BE2C (cell line): Measurements from ENCODE around the gene COL5A1.

ENCODE experiments used
- DNase-seq: peaks from one replicate; pipeline ENCODE4 v3.0.0-alpha.2; 2020
- H3K27me3 ChIP-seq: fragments of 250-450 bp; sonication (Bioruptor Pico); 2 replicates; pipeline ENCODE4 v1.5.1; 2020; ENCODE audit warnings: mild to moderate bottlenecking
- H3K36me3 ChIP-seq: fragments of 250-450 bp; sonication (Bioruptor Pico); 2 replicates; pipeline ENCODE4 v1.5.1; 2020; ENCODE audit warnings: mild to moderate bottlenecking
- H3K4me1 ChIP-seq: fragments of 250-450 bp; sonication (Bioruptor Pico); 2 replicates; pipeline ENCODE4 v1.5.1; 2020
- H3K4me3 ChIP-seq: 2 replicates; pipeline ENCODE4 v1.5.1; 2011; ENCODE audit warnings: low read depth, low read length
- H3K9me3 ChIP-seq: fragments of 250-450 bp; sonication (Bioruptor Pico); 2 replicates; pipeline ENCODE4 v1.5.1; 2020
- CTCF ChIP-seq: IDR thresholded peaks from 2 replicates; pipeline ENCODE4 v1.5.1; 2012; ENCODE audit warnings: mild to moderate bottlenecking, low read depth, low read length

The COL5A1 gene

GRCh38 chr9:134828892-134829291 is 187.3 kb downstream of the COL5A1 start:
- no peak for TF ChIP-seq CTCF
- DNase-seq: no peak
- no peaks in the 10 kb centered on the region for H3K9me3 ChIP-seq
- no peaks in the 10 kb centered on the region for H3K36me3 ChIP-seq
- no peaks in the 10 kb centered on the region for H3K27me3 ChIP-seq
- H3K4me1 ChIP-seq: no peaks in the 10 kb centered on the region
- H3K4me3 ChIP-seq: no peak overlapping the region

- H3K4me3 ChIP-seq: no peak overlapping the region
- H3K9me3 ChIP-seq: no peaks in the 10 kb centered on the region
- no peak for TF ChIP-seq CTCF
- H3K36me3 ChIP-seq: no peaks in the 10 kb centered on the region
- H3K4me1 ChIP-seq: no peaks in the 10 kb centered on the region
- no peaks in the 10 kb centered on the region for H3K27me3 ChIP-seq
- DNase-seq: no peak
These were observed 187.8 kb downstream of the COL5A1 start for GRCh38 chr9:134829356-134829937.

GRCh38 chr9:134830126-134830525 is 188.5 kb downstream of the COL5A1 start:
- no peaks in the 10 kb centered on the region for H3K4me1 ChIP-seq
- no peaks in the 10 kb centered on the region for H3K9me3 ChIP-seq
- no peak for TF ChIP-seq CTCF
- DNase-seq: no peak
- H3K36me3 ChIP-seq: no peaks in the 10 kb centered on the region
- H3K27me3 ChIP-seq: no peaks in the 10 kb centered on the region
- no peak overlapping the region for H3K4me3 ChIP-seq

- H3K27me3 ChIP-seq: no peaks in the 10 kb centered on the region
- no peaks in the 10 kb centered on the region for H3K9me3 ChIP-seq
- TF ChIP-seq CTCF: no peak
- no peak for DNase-seq
- H3K4me3 ChIP-seq: no peak overlapping the region
- H3K4me1 ChIP-seq: no peaks in the 10 kb centered on the region
- H3K36me3 ChIP-seq: no peaks in the 10 kb centered on the region
These were observed 189.5 kb downstream of the COL5A1 start for GRCh38 chr9:134830926-134831720.

- DNase-seq: no peak
- TF ChIP-seq CTCF: no peak
- no peak overlapping the region for H3K4me3 ChIP-seq
- H3K9me3 ChIP-seq: no peaks in the 10 kb centered on the region
- no peaks in the 10 kb centered on the region for H3K4me1 ChIP-seq
- no peaks in the 10 kb centered on the region for H3K36me3 ChIP-seq
- no peaks in the 10 kb centered on the region for H3K27me3 ChIP-seq
These were observed 190.9 kb downstream of the COL5A1 start for GRCh38 chr9:134832471-134832870.

- H3K36me3 ChIP-seq: no peaks in the 10 kb centered on the region
- no peak for DNase-seq
- no peaks in the 10 kb centered on the region for H3K4me1 ChIP-seq
- no peaks in the 10 kb centered on the region for H3K9me3 ChIP-seq
- TF ChIP-seq CTCF: no peak
- H3K27me3 ChIP-seq: no peaks in the 10 kb centered on the region
- no peak overlapping the region for H3K4me3 ChIP-seq
These were observed 191.8 kb downstream of the COL5A1 start for GRCh38 chr9:134833294-134833880.
